HG03095 (cell line): Measurements from ENCODE around the gene UBE2J2.

Source experiments
- ATAC-seq: cut with Tn5 transposase; IDR thresholded peaks from one replicate; pipeline ENCODE4 v1.9.1; 2021; ENCODE audit warnings: moderate library complexity; ENCODE audit not compliant: unreplicated experiment

UBE2J2 gene

GRCh38 chr1:1309251-1310108 lies 35.8 kb upstream of the UBE2J2 start:
- ATAC-seq: no peak

- ATAC-seq: no peak
Observed at GRCh38 chr1:1308756-1309250, 35.1 kb upstream of the UBE2J2 start.

GRCh38 chr1:1307923-1308755 lies 34.5 kb upstream of the UBE2J2 start, which contains the start of the genes ACAP3 and PUSL1:
Gene ACAP3 (minus strand): TSS chr1:1307930. CDS start chr1:1307815, 115 bp downstream.
Gene PUSL1 (plus strand): TSS chr1:1308597. CDS start chr1:1308644, 47 bp downstream.
- peak; percentile 43 for ATAC-seq

- no peak for ATAC-seq
Observed at GRCh38 chr1:1307261-1307922, 33.7 kb upstream of the UBE2J2 start.

- ATAC-seq: no peak
Observed at GRCh38 chr1:1306661-1307260, 33.1 kb upstream of the UBE2J2 start.

GRCh38 chr1:1306070-1306660 lies 32.5 kb upstream of the UBE2J2 start:
- no peak for ATAC-seq

- ATAC-seq: no peak
Observed at GRCh38 chr1:1305300-1306069, 31.8 kb upstream of the UBE2J2 start.

GRCh38 chr1:1304331-1305299 lies 31.0 kb upstream of the UBE2J2 start:
- ATAC-seq: no peak

- no peak for ATAC-seq
Observed at GRCh38 chr1:1303736-1304135, 30.1 kb upstream of the UBE2J2 start.

- ATAC-seq: no peak
Observed at GRCh38 chr1:1302951-1303509, 29.4 kb upstream of the UBE2J2 start.

GRCh38 chr1:1302006-1302430 lies 28.4 kb upstream of the UBE2J2 start:
- ATAC-seq: no peak

GRCh38 chr1:1300352-1300739 lies 26.7 kb upstream of the UBE2J2 start:
- ATAC-seq: no peak

GRCh38 chr1:1299686-1300351 lies 26.2 kb upstream of the UBE2J2 start:
- no peak for ATAC-seq

GRCh38 chr1:1298861-1299685 lies 25.4 kb upstream of the UBE2J2 start:
- no peak for ATAC-seq

- no peak for ATAC-seq
Observed at GRCh38 chr1:1297802-1298424, 24.3 kb upstream of the UBE2J2 start.
